Epithelial cell of proximal tubule (primary cell): Measurements from ENCODE around the gene C8B. TPM values are rescaled to one million over a fixed set of nuclear protein-coding genes. Genes with fewer than 3 reads are reported as not detected.

Experiments used
- DNase-seq: peaks from one replicate; pipeline ENCODE4 v3.0.0-alpha.2; 2011; ENCODE audit warnings: low read depth
- H3K4me3 ChIP-seq: 2 replicates; pipeline ENCODE4 v1.5.1; 2011; ENCODE audit warnings: low read depth, mild to moderate bottlenecking, low read length
- total RNA-seq: library from RNA; depleted of rRNA; stranded (reverse); fragments of >200 nt; gene quantifications from 2 replicates; pipeline ENCODE4 v1.2.3, GENCODE V29; 2015
- TF ChIP-seq, protein P1 (sequence below): conservative IDR thresholded peaks from 2 replicates; pipeline ENCODE4 v1.5.1; 2012; ENCODE audit warnings: low read depth, mild to moderate bottlenecking, low read length

The C8B gene
- total RNA-seq, 1 donor from 2014 or later: not detected

DNA sequence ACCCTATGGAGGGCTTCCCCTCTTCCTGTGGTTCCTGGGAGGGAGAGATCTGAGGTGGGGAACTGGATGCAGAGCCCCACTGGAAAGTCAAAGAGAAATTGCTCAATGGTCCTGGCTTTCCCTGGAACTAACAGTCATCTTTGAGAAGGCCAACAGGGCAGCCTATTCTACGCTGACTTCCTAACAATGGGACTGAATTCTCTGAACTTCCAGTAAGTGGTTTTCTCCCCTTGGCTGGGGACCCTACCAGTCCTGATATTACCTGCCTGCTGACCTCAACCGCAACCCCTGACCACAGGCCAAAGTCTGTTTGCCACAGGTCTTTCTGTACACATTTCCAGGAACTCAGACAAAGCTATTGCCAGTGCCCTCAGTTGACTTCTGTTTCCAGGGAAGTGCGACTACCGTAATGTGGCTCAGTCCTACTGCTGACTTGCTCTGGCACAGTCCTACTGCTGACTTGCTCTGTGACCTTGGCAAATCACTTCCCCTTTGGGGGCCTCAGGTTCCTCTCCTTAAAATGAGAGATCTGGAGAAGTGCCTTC is 55.3 kb downstream of the C8B start:
- H3K4me3 ChIP-seq: no peak overlapping the region
- no peak for DNase-seq
- TF ChIP-seq, protein P1, sequence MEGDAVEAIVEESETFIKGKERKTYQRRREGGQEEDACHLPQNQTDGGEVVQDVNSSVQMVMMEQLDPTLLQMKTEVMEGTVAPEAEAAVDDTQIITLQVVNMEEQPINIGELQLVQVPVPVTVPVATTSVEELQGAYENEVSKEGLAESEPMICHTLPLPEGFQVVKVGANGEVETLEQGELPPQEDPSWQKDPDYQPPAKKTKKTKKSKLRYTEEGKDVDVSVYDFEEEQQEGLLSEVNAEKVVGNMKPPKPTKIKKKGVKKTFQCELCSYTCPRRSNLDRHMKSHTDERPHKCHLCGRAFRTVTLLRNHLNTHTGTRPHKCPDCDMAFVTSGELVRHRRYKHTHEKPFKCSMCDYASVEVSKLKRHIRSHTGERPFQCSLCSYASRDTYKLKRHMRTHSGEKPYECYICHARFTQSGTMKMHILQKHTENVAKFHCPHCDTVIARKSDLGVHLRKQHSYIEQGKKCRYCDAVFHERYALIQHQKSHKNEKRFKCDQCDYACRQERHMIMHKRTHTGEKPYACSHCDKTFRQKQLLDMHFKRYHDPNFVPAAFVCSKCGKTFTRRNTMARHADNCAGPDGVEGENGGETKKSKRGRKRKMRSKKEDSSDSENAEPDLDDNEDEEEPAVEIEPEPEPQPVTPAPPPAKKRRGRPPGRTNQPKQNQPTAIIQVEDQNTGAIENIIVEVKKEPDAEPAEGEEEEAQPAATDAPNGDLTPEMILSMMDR: no peak

- H3K4me3 ChIP-seq: no peak overlapping the region
- TF ChIP-seq, protein P1: no peak
Measured at GRCh38 chr1:56908619-56909221, 57.1 kb downstream of the C8B start.

GRCh38 chr1:56905667-56906066 is 60.1 kb downstream of the C8B start:
- H3K4me3 ChIP-seq: no peak overlapping the region
- no peak for DNase-seq
- TF ChIP-seq, protein P1: no peak

More at GRCh38 chr1:56908619-56909221, 57.1 kb downstream of the C8B start:
- no peak for DNase-seq

DNA sequence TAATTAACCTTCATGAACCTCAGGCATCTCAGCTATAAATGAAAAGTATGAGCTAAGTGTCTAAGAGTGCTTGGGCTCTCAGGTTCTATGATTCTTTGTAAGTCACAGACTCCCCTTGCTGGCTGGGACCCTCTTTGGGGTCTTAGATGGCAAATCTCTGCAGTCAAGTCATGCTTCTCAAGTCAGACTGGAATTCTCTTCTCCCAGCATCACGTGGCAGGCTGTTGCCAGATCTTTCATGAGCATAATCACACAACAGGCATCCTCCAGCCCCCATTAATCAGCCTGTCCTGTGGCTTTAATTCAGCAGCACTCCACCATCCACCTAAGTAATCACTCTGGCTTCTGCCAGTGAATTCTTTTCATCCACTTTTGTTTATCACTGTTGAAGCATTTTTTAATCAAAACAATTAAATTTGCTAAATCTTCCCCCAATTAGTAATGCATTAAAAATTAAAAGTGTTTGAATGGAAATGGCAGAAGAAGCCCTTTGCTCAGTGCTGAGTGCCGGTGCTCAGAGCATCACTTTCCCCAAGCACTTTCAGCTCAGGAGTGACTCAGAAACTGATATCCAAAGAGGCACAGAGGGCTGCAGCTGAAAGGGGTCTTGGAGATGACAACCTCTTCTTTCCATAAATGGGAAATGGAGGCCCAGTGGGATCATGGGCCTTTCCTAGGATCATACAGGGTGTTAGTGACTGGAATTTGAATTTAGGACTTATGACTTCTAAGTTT is 61.0 kb downstream of the C8B start:
- TF ChIP-seq, protein P1: no peak
- DNase-seq: no peak
- no peak overlapping the region for H3K4me3 ChIP-seq

- TF ChIP-seq, protein P1: no peak
- no peak for DNase-seq
Measured at GRCh38 chr1:56903778-56904177, 62.0 kb downstream of the C8B start.

GRCh38 chr1:56901716-56902115 is 64.1 kb downstream of the C8B start:
- no peak overlapping the region for H3K4me3 ChIP-seq
- TF ChIP-seq, protein P1: no peak
- no peak for DNase-seq

More at GRCh38 chr1:56903778-56904177, 62.0 kb downstream of the C8B start:
- H3K4me3 ChIP-seq: no peak overlapping the region
